SJSA1 (cell line): ENCODE data around the gene LARGE2. TPM values are rescaled to one million over a fixed set of nuclear protein-coding genes. Genes with fewer than 3 reads are reported as not detected.

Source experiments
- DNase-seq, 2 experiments: peaks; one replicate each; pipeline ENCODE4 v3.0.0-alpha.2; 2015 to 2020; ENCODE audit warnings: low spot score in 2 of 2, low read depth in 1 of 2
- H3K27ac ChIP-seq: fragments of 250-450 bp; sonication (Bioruptor Pico); 2 replicates; pipeline ENCODE4 v1.5.1; 2020; ENCODE audit warnings: mild to moderate bottlenecking, moderate library complexity
- H3K27me3 ChIP-seq: fragments of 250-450 bp; sonication (Bioruptor Pico); replicated peaks from 2 replicates; pipeline ENCODE4 v1.5.1; 2020; ENCODE audit warnings: mild to moderate bottlenecking, moderate library complexity
- H3K36me3 ChIP-seq: fragments of 250-450 bp; sonication (Bioruptor Pico); 2 replicates; pipeline ENCODE4 v1.5.1; 2020; ENCODE audit warnings: mild to moderate bottlenecking
- H3K4me1 ChIP-seq: fragments of 250-450 bp; sonication (Bioruptor Pico); replicated peaks from 2 replicates; pipeline ENCODE4 v1.6.1; 2021; ENCODE audit warnings: mild to moderate bottlenecking
- H3K4me3 ChIP-seq: fragments of 250-450 bp; sonication (Bioruptor Pico); 2 replicates; pipeline ENCODE4 v1.5.1; 2020; ENCODE audit warnings: mild to moderate bottlenecking
- H3K9me3 ChIP-seq: fragments of 250-450 bp; sonication (Bioruptor Pico); replicated peaks from 2 replicates; pipeline ENCODE4 v1.5.1; 2020; ENCODE audit warnings: mild to moderate bottlenecking
- total RNA-seq: library from RNA; depleted of rRNA; stranded (reverse); fragments of >200 nt; shearing (Covaris generic); gene quantifications from 2 replicates; pipeline ENCODE4 v1.2.3, GENCODE V29; 2014

Gene LARGE2
- total RNA-seq, 1 experiment from 2014 or later, result not detected

GRCh38 chr11:45925550-45925949 lies 3.1 kb downstream of the LARGE2 start:
- H3K27me3 ChIP-seq, result peaks cover 34% of the 10 kb centered on the region
- no peak overlapping the region for H3K27ac ChIP-seq
- no peak for DNase-seq
- peaks cover 5% of the 10 kb centered on the region for H3K9me3 ChIP-seq
- H3K4me1 ChIP-seq, result peaks cover 13% of the 10 kb centered on the region
- no peaks in the 10 kb centered on the region for H3K36me3 ChIP-seq
- no peak overlapping the region for H3K4me3 ChIP-seq

GRCh38 chr11:45926001-45926401 lies 3.5 kb downstream of the LARGE2 start:
- DNase-seq, result peak in 1 of 2 experiments; percentile 44
- no peaks in the 10 kb centered on the region for H3K36me3 ChIP-seq
- peaks cover 13% of the 10 kb centered on the region for H3K4me1 ChIP-seq
- H3K27me3 ChIP-seq, result peaks cover 34% of the 10 kb centered on the region
- peaks cover 5% of the 10 kb centered on the region for H3K9me3 ChIP-seq
- no peak overlapping the region for H3K27ac ChIP-seq
- no peak overlapping the region for H3K4me3 ChIP-seq

GRCh38 chr11:45926536-45927331 lies 4.3 kb downstream of the LARGE2 start:
- peak in 1 of 2 experiments; percentile 49 for DNase-seq
- H3K4me1 ChIP-seq, result peaks cover 13% of the 10 kb centered on the region
- peaks cover 5% of the 10 kb centered on the region for H3K9me3 ChIP-seq
- peaks cover 3% of the 10 kb centered on the region; the same call in 1 of the 2 replicates for H3K36me3 ChIP-seq
- H3K27ac ChIP-seq, result no peak overlapping the region
- H3K4me3 ChIP-seq, result no peak overlapping the region
- H3K27me3 ChIP-seq, result peaks cover 32% of the 10 kb centered on the region

- H3K9me3 ChIP-seq, result peaks cover 5% of the 10 kb centered on the region
- DNase-seq, result peak in 1 of 2 experiments; percentile 42
- no peak overlapping the region for H3K27ac ChIP-seq
- H3K36me3 ChIP-seq, result peaks cover 7% of the 10 kb centered on the region; the same call in 1 of the 2 replicates
- H3K4me3 ChIP-seq, result no peak overlapping the region
- peaks cover 10% of the 10 kb centered on the region for H3K4me1 ChIP-seq
- peaks cover 26% of the 10 kb centered on the region for H3K27me3 ChIP-seq
Measured at GRCh38 chr11:45927332-45927683, 4.9 kb downstream of the LARGE2 start.

- Histone ChIP-seq H3K27ac (no peak overlapping the region), H3K9me3 (peaks cover 5% of the 10 kb centered on the region), H3K36me3 (peaks cover 7% of the 10 kb centered on the region; the same call in 1 of the 2 replicates), H3K4me3 (no peak overlapping the region), H3K4me1 (peaks cover 5% of the 10 kb centered on the region), H3K27me3 (peaks cover 21% of the 10 kb centered on the region)
- DNase-seq, result peak in 1 of 2 experiments; percentile 44
Measured at GRCh38 chr11:45927684-45928413, 5.4 kb downstream of the LARGE2 start.

GRCh38 chr11:45928535-45929215 lies 6.2 kb downstream of the LARGE2 start:
- no peak for DNase-seq
- no peaks in the 10 kb centered on the region for H3K9me3 ChIP-seq

DNA sequence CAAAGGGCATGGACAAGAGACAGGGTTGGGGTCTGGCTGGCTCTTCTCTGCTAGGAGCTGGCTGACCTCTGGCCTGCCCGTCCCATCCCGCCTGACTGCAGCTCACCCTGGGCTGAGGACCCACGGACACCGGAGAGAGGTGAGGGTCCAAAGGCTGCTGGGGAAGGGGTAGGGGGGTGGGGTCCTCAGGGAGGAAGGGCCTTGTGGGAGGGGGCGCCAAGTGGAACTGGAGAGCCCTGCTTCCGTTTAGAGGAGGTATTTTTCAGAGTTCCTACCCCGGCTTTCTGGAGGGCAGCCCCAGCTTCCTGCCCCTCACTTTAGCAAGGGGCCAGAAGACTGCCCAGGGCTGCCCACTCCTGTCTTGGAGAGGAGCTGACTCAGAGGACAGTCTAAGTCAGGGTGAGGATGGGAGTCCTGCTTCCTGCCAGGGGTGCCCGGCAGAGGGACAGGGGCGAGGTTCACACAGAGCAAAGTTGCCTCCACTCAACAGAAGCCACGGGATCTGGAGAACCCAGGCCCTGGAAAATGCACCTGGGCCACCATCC lies 7.1 kb downstream of the LARGE2 start:
- Histone ChIP-seq H3K27me3 (peaks cover 7% of the 10 kb centered on the region), H3K36me3 (peaks cover 11% of the 10 kb centered on the region; the same call in 1 of the 2 replicates), H3K9me3 (no peaks in the 10 kb centered on the region), H3K4me3 (no peak overlapping the region), H3K4me1 (no peaks in the 10 kb centered on the region), H3K27ac (no peak overlapping the region)
- DNase-seq, result no peak

More at GRCh38 chr11:45928535-45929215, 6.2 kb downstream of the LARGE2 start:
- Histone ChIP-seq H3K4me3 (no peak overlapping the region), H3K27me3 (peaks cover 13% of the 10 kb centered on the region), H3K4me1 (no peaks in the 10 kb centered on the region), H3K27ac (no peak overlapping the region), H3K36me3 (peaks cover 11% of the 10 kb centered on the region; the same call in 1 of the 2 replicates)

DNA sequence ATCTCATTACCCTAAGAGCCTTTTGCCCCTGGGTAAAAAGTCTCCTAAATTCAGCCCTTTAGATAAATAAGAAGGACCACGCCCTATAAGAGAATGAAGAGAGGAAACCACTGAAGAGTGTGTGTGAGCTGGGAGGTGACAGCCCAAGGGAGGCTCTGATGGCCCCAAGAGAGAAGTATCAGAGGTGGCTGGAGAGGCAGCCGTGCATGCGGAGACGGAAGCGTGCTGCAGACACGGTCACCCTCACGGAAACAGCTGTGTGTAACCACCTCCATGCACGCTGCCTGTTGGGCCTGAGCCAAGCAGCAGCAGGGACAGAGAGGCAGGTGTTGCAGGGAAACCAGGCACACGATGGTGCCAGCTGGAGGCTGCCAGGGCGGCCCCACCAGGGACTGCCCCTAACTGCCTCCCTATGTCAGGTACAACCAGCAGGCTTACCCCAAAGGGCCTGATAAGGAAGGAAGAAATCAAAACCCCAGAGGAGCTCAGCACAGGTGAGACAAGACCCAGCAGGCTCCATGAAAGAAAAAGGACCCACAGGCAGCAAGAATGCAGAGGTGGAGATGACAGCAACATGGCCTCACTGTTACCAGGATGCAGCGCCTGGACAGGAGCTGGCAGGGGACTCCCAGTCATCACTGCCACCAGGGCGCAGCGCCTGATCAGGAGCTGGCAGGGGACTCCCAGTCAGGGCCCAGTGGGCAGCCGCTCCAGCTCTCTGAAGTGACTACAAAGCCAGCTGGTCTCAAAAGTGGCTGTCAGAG lies 7.8 kb downstream of the LARGE2 start:
- no peak overlapping the region for H3K27ac ChIP-seq
- H3K9me3 ChIP-seq, result no peaks in the 10 kb centered on the region

GRCh38 chr11:45930951-45931570 lies 8.6 kb downstream of the LARGE2 start:
- Histone ChIP-seq H3K27ac (no peak overlapping the region), H3K4me1 (no peaks in the 10 kb centered on the region), H3K36me3 (peaks cover 23% of the 10 kb centered on the region; the same call in 1 of the 2 replicates), H3K9me3 (no peaks in the 10 kb centered on the region), H3K4me3 (no peak overlapping the region), H3K27me3 (no peaks in the 10 kb centered on the region; the same call in 1 of the 2 replicates)
- DNase-seq, result no peak

More for the DNA sequence above, 7.8 kb downstream of the LARGE2 start:
- peaks cover 17% of the 10 kb centered on the region; the same call in 1 of the 2 replicates for H3K36me3 ChIP-seq
- H3K4me1 ChIP-seq, result no peaks in the 10 kb centered on the region
- H3K4me3 ChIP-seq, result no peak overlapping the region
- peaks cover under 1% of the 10 kb centered on the region; the same call in 1 of the 2 replicates for H3K27me3 ChIP-seq
- peak in 1 of 2 experiments; percentile 48 for DNase-seq

DNA sequence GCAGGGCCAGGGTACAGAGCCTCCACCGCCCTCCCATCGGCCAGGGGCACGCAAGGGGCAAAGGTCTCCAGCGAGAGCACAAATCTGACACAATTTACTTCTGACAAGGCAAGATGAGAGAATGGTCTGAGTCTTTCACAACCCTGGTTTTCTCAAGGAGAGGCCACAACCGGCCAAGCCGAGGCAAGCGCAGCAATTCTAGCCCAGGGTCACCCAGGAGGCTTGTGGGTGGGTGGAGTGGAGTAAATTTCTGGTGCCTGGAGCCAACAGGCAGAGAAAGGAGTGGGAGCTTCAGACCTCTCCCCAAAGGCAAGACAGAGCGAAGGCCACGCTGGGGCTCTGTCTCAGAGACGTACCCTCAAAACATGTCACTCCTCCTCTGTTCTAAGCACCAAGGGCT lies 9.3 kb downstream of the LARGE2 start:
- DNase-seq, result no peak
- Histone ChIP-seq H3K27me3 (no peaks in the 10 kb centered on the region), H3K9me3 (no peaks in the 10 kb centered on the region), H3K27ac (no peak overlapping the region), H3K4me3 (no peak overlapping the region), H3K4me1 (no peaks in the 10 kb centered on the region), H3K36me3 (peaks cover 23% of the 10 kb centered on the region; the same call in 1 of the 2 replicates)

DNA sequence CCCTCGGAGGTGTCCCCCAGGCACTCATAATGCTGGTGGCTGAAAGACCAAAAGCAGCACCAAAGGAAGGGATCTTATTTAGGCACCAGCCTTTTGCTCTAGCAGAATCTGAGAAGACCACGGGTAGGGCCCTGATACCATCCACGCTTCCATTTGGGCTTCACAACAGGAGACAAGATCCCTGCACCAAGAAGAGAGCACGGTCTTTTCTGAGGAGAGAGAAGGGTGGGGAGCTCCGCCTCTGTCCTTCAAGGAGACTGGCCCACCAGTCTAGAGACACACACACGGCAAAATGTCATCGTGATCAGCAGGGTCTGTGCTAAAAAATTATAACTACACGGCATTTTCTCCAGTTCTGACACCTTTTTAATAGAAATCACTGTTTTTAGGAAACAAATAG lies 9.8 kb downstream of the LARGE2 start:
- Histone ChIP-seq H3K4me1 (no peaks in the 10 kb centered on the region), H3K36me3 (peaks cover 23% of the 10 kb centered on the region; the same call in 1 of the 2 replicates), H3K9me3 (no peaks in the 10 kb centered on the region), H3K27me3 (no peaks in the 10 kb centered on the region), H3K27ac (no peak overlapping the region), H3K4me3 (no peak overlapping the region)
- DNase-seq, result peak in 1 of 2 experiments; percentile 28

- no peak for DNase-seq
Measured at GRCh38 chr11:45933131-45933831, 10.8 kb downstream of the LARGE2 start.

More at GRCh38 chr11:45933131-45933831, 10.8 kb downstream of the LARGE2 start:
- H3K36me3 ChIP-seq, result peaks cover 23% of the 10 kb centered on the region; the same call in 1 of the 2 replicates
- no peak overlapping the region for H3K27ac ChIP-seq
- H3K4me1 ChIP-seq, result no peaks in the 10 kb centered on the region
- no peaks in the 10 kb centered on the region for H3K9me3 ChIP-seq
- H3K27me3 ChIP-seq, result no peaks in the 10 kb centered on the region
- H3K4me3 ChIP-seq, result no peak overlapping the region
